ENCODE data around the gene AVL9.

The AVL9 gene

GRCh38 chr7:32501522-32501921 lies 6.2 kb downstream of the AVL9 start:
- DNase-seq = no peak
- peaks cover 4% of the 10 kb centered on the region for H3K36me3 ChIP-seq

DNA sequence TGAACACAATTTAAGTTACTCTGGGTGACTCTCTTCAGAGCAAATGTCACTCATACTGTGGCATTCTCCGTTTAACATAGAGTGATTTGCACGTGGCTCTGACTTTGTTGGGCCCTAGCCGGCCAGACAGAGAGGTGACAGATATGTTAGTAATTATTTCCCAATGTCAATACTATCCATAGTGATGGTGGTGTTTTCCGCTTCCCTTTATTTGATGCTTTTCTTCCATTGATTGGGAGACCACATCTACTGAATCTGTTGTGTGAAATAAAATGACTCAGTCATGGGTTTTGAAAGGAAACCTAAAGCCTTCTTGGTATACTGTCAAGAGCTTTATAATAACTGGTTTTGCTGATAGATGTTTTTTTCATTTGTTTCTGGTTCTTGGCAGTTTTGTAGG lies 7.4 kb downstream of the AVL9 start:
- Histone ChIP-seq H3K27me3 (no peaks in the 10 kb centered on the region), H3K4me1 (no peaks in the 10 kb centered on the region; the same call in 1 of the 2 replicates), H3K4me3 (ENCODE audit: low read depth, low read length) (no peak overlapping the region), H3K36me3 (no peaks in the 10 kb centered on the region), H3K9me3 (no peaks in the 10 kb centered on the region)
- DNase-seq = no peak
- TF ChIP-seq, protein P1, sequence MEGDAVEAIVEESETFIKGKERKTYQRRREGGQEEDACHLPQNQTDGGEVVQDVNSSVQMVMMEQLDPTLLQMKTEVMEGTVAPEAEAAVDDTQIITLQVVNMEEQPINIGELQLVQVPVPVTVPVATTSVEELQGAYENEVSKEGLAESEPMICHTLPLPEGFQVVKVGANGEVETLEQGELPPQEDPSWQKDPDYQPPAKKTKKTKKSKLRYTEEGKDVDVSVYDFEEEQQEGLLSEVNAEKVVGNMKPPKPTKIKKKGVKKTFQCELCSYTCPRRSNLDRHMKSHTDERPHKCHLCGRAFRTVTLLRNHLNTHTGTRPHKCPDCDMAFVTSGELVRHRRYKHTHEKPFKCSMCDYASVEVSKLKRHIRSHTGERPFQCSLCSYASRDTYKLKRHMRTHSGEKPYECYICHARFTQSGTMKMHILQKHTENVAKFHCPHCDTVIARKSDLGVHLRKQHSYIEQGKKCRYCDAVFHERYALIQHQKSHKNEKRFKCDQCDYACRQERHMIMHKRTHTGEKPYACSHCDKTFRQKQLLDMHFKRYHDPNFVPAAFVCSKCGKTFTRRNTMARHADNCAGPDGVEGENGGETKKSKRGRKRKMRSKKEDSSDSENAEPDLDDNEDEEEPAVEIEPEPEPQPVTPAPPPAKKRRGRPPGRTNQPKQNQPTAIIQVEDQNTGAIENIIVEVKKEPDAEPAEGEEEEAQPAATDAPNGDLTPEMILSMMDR (IDR thresholded peaks at IDR 0.05; ENCODE audit: low read depth, low read length) = no peak

More at GRCh38 chr7:32501522-32501921, 6.2 kb downstream of the AVL9 start:
- no peaks in the 10 kb centered on the region for H3K9me3 ChIP-seq
- H3K4me3 ChIP-seq (ENCODE audit: low read depth, low read length) = no peak overlapping the region
- no peaks in the 10 kb centered on the region; the same call in 1 of the 2 replicates for H3K4me1 ChIP-seq
- TF ChIP-seq, protein P1 (IDR thresholded peaks at IDR 0.05; ENCODE audit: low read depth, low read length) = no peak
- no peaks in the 10 kb centered on the region for H3K27me3 ChIP-seq

GRCh38 chr7:32506266-32507054 lies 11.2 kb downstream of the AVL9 start:
- Histone ChIP-seq H3K36me3 (peaks cover 4% of the 10 kb centered on the region; the same call in 1 of the 2 replicates), H3K9me3 (no peaks in the 10 kb centered on the region), H3K4me3 (ENCODE audit: low read depth, low read length) (no peak overlapping the region), H3K27me3 (no peaks in the 10 kb centered on the region), H3K4me1 (no peaks in the 10 kb centered on the region; the same call in 1 of the 2 replicates)
- TF ChIP-seq, protein P1 (IDR thresholded peaks at IDR 0.05; ENCODE audit: low read depth, low read length) = no peak
- DNase-seq = no peak

GRCh38 chr7:32507414-32507813 lies 12.1 kb downstream of the AVL9 start:
- Histone ChIP-seq H3K27me3 (no peaks in the 10 kb centered on the region), H3K9me3 (no peaks in the 10 kb centered on the region), H3K36me3 (peaks cover 4% of the 10 kb centered on the region; the same call in 1 of the 2 replicates), H3K4me3 (ENCODE audit: low read depth, low read length) (no peak overlapping the region), H3K4me1 (no peaks in the 10 kb centered on the region; the same call in 1 of the 2 replicates)
- TF ChIP-seq, protein P1 (IDR thresholded peaks at IDR 0.05; ENCODE audit: low read depth, low read length) = no peak
- no peak for DNase-seq

DNA sequence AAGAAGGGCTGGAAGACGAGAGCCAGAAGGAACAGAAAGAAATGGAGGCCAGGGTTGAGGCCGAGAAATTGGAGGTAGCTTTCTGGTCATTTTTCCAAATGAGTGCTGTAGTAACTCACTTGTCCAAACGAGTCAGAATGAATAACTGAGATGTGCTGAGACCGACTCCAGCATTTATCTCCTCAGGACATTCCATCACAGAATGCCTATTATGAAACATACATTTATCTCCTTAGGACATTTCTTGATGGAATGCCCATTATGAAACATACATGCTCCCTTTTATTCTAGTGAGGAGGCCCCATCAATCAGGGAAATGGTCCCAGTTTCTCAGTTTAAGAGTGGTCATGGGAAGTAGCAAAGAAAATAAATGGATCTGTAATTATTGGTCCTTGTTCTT lies 16.5 kb downstream of the AVL9 start:
- H3K9me3 ChIP-seq = no peaks in the 10 kb centered on the region; the same call in 1 of the 2 replicates

More for the DNA sequence above, 16.5 kb downstream of the AVL9 start:
- DNase-seq = no peak
- Histone ChIP-seq H3K36me3 (peaks cover 4% of the 10 kb centered on the region; the same call in 1 of the 2 replicates), H3K4me3 (ENCODE audit: low read depth, low read length) (no peak overlapping the region), H3K27me3 (no peaks in the 10 kb centered on the region), H3K4me1 (no peaks in the 10 kb centered on the region; the same call in 1 of the 2 replicates)
- TF ChIP-seq, protein P1 (IDR thresholded peaks at IDR 0.05; ENCODE audit: low read depth, low read length) = no peak
